HG03060 (cell line): ENCODE results near the gene TTC39B.
A peak's percentile ranks its signal among the peaks of the same experiment; 100 is the strongest.
"Not testable (repeated sequence)": the region's sequence is repeated elsewhere in the genome, so short reads cannot be mapped to it uniquely, and the experiment has no call there.

ENCODE experiments used
- ATAC-seq: cut with Tn5 transposase; IDR thresholded peaks from one replicate; pipeline ENCODE4 v1.9.1; 2021; ENCODE audit warnings: low read depth, moderate number of reproducible peaks; ENCODE audit not compliant: unreplicated experiment

The TTC39B gene

DNA sequence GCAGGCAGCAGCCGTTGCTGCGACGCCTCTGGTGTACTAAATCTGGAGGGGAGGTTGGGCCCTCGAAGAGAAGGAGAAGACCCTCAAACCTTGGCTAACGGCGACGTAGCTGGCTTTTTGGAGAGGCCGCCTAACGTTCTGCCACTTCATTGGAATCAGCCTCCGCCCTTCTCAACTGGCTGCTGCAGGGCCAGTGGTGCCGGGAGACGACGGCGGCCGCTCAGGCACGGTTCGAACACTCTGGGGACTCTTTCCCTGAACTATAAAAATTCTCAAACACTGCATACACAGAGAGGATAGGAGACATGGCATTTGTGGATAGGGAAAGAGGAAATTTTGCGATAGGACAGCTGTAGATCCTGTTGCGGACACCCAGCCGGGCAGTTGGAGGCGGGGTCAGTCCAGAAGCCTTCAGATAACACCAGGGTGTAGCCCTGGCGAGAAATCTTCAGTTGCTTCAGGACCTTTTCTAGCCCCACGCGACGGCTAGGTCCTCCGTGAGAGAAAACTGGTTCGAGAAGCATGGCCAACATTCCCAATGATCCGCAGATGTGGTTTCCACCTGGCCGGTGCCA lies 74.2 kb downstream of the TTC39B start:
- not testable (repeated sequence) for ATAC-seq

DNA sequence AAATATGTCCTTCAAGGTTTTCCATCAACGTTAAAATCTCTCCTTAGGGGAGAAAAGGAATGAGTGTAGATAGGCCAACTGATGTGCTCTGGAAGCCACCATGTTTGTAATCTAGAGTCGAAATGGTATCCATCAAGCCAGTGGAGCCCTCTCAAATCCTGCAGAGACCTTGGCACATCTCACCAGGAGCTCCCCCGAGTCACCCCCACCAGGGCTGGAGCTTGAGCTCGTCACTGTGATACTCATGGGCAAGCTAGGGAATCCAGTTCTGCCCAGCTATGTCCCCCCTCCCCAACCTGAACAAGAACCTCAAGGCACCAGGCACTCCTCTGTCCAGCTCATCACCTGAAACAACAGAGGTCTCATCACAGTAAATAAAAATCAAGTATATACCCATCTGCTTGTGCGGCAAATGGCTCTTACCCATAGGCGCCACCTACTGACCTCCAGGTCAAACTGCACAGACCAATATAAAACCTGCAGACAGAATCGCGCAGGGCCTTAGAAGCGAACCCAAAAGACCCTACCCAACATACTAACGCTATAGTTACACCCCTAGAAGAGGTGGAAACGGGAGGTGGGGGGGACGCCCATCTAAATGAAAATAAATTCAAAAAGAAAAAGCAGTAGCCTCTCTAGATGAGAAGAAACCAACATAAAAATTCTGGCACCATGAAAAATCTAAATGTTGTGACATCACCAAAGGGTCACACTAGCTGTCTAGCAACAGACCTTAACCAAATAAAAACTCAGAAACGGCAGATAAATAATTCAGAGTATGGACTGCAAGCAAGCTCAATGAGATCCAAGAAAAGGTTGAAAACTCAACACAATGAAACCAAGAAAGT lies 75.0 kb downstream of the TTC39B start:
- no peak for ATAC-seq

DNA sequence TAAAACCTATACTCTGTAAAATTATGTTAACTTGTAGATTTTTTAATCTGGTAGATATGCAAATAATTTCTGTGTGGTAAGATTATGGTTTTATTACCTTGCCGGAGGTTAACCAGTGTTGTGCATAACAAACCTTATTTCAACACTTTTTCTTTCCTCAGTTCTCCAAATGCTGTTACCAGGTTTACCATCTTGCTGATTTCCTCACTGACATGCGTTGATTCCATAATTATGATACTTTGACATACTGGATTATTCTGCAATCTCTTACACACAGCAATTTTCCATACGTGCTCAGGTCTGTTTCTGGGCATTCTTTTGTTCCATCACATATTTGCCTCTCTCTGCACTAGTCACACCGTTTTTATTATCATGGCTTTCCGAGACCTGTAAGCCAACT lies 77.6 kb downstream of the TTC39B start:
- no peak for ATAC-seq

DNA sequence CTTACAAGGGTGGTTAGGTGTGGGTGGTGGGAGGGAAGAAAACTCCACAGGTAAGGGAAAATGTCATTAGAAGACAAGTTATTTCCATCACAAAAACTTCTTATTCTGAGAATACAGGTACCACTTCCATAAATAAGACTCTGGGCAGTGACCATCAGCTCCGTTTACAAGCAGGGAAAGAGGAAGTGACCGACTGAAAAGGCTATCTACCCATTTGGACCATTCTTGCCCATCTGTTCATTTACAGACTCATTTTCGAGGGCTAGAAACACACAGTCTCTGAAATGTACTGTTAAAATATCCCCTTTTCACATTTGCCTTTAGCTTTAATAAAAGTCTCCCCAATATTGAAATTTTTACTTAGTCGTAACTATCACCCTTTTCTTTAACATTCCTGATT lies 79.5 kb downstream of the TTC39B start:
- ATAC-seq: no peak

DNA sequence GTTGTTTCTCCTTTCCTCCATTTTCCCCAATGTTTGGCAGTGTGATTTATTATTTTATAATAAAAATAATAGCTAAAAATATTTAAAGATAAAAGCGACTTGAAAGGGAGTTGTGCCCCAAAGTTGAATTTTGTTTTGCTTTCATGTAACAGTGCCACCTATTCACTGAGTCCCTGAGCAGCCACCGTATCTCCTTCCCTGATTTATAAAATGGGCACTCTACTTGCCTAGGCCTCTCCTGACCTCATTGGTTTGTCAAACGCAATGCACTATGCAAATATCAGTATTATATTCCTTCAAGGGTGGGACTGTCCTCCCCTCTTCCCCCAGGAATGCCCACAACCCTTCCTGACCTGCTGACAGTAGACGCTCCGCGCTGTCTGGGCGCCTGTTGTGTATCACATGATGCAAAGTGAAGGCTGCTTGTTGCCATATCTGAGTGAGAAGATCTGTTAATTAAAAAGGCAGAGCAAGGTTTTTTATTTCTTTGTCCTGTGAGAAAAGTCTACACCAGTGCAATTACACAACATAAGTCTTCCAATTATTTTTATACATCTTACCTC lies 81.4 kb downstream of the TTC39B start:
- no peak for ATAC-seq

DNA sequence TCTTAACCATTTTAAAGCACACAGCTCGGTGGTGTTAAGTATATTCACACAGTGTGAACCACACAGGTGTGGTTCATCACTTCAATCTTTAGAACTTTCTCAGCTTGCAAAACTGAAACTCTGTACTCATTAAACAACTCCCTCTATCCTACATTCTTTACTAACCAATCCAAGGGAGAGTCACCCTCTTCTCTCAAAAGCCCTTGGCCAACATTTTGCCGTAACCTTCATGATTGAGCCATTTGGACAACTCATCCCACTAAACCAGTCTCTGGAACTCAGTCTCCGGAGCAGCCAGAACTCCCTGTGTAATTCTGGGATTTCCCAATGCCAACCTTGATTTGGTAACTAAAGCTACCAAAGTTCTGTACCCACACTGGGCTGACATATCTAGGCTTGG lies 84.7 kb downstream of the TTC39B start:
- no peak for ATAC-seq

DNA sequence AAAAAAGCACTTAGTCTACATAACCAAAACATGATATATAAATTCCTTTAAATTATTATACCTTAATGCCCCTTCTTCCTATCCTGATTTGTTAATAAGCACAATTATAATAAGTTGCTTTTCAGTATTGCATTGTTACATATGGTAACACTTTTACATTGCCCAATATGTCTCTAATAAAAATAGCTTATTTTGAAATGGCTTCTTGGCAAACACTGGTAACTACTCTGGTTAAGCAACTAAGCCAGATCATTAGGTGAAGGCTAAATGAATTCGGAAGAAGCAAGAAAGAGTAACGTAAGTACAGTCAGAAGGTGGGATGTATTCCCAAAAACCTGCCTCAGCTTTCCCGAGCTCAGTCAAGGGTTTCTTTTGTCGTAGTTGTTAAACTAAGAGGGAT lies 85.3 kb downstream of the TTC39B start:
- ATAC-seq: no peak

DNA sequence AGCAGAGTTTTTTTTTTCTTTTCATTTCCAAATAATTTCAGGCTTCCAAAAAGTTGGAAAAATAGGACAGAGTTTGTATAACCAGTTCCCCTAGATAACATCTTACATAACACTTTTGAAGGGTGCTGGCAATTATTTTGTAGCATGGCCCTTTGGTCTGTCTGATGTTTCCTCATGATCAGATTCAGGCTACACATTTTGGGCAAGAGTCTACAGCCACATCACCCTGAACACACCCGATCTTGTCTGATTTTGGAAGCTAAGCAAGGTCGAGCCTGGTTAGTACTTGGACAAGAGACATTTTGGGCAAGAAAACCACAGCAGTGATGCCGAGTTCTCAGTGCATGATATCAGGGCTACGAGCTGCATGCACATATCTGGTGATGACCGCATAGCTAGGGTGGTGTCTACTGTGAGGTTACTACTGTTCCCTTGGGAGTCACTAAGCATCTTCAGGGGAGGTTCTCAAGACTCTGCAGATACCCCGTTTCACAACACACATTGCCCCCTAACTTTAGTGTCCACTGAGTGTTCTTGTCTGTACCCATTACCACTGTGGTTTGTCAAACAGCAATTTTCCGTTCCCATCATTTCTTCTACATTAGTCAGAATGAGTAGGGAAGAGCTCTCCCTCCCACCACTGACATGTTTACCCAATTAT lies 86.2 kb downstream of the TTC39B start:
- no peak for ATAC-seq

DNA sequence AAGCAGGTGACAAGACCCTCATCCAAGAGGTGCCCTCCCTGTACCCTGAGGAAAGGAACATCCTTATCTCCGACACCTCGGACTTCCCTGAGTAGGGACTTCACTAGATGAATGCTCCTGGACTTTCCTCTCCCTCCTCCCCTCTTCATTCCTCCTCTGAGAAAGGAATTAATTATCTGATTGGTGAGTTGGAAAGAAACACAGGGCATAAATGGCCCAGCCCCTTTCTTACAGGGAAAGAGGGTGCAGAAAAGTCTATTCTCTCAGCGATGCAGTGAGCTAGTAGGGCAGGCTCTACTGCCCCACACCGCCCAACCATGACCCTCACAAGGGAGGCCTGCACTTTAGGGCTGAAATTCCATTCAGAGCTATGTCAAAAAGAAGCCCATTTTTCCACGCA lies 87.5 kb downstream of the TTC39B start:
- ATAC-seq: no peak

DNA sequence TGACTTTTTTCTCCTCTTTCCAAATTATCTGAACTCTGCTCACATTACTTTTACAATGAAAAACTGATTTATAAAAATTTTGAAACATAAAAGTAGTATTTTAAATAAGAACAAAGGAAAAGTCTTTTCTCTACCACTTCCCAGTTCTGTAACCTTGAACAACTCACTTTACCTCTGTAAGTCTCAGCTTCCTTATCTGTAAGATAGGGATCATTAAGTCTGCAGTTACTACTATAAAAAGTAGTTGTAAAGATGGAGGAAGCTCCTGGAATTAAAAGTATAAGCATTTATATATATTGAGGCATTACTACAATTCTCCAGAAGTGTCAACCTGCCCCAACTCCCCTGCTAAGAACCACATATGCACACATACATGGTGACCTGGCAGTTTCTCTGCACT lies 88.0 kb downstream of the TTC39B start:
- no peak for ATAC-seq

DNA sequence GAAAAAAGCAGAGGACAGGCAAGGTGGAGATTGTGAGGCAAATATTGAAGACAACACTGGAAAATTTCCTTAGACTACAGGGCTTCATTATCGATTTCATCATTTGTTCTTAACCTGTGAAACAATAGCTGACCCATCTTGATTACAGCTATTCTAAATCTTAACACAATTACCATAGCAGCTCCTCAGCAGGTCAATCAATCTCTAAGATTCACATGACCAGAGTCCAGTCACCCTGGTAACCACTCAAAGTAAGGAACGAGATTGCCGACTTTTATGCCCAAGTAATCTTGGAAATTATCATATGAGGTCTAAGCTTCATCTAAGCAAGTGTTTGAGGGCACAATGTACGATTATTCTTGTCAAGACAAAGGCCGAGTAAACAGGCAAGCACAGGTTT lies 93.8 kb downstream of the TTC39B start:
- no peak for ATAC-seq

DNA sequence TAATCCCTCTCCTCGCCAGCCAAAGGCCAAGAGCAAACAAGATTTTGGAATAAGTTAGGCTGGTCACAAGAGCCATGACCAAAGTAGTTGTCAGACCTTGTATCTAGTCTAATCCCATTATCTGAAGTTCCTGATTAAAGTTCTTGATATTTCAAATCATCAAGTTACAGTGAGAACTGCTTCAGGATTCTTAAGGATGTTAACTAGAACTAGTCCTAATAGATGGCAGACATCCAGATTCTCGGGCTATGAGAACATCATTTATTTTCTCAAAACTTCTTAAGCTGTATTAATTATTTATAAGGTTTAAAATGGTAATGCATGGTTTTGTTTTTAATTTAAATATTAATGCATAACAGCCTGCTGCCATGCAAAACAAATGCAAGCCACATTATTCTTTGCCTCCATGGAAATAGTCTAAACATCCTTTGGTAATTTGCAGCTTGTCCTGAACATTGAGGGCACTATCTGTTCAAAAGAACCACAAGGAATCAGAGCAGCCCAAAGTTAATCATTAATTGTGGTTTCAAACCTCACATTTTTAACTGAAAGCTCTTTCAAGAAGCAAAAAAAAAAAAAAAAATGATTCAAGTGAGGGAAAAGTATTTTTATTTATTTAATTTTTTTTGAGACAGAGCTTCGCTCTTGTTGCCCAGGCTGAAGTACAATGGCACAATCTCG lies 95.1 kb downstream of the TTC39B start:
- ATAC-seq: no peak

DNA sequence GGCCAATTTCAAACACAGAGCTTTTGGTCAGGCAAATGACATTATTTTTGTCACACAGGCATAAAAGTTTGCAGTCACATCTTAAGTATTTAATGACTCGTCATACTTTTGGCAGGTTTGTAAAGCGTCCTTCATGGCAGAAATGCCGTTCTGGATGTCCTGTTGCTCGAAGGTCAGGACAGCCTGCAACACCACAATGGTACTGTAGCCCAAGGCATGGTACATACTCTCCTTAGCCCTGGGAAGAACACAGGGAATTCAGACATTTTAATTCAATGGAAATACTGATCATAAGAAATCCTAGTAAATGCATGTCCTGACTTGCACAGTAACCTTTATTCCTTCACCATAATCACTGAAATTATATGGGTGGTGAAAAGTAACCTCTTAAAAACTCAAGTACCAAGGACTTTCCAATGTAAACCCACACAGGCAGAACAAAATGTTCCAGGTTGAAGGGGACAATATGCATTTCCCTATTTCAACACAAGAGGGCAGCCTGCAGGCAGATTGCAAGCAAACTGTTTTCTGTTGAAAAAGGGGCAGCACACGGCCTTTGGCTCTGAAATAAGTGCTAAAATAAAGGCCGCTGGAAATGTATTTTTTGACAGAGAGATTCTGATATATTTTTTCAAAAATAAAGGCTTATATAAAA lies 95.7 kb downstream of the TTC39B start:
- ATAC-seq: peak; percentile 62

DNA sequence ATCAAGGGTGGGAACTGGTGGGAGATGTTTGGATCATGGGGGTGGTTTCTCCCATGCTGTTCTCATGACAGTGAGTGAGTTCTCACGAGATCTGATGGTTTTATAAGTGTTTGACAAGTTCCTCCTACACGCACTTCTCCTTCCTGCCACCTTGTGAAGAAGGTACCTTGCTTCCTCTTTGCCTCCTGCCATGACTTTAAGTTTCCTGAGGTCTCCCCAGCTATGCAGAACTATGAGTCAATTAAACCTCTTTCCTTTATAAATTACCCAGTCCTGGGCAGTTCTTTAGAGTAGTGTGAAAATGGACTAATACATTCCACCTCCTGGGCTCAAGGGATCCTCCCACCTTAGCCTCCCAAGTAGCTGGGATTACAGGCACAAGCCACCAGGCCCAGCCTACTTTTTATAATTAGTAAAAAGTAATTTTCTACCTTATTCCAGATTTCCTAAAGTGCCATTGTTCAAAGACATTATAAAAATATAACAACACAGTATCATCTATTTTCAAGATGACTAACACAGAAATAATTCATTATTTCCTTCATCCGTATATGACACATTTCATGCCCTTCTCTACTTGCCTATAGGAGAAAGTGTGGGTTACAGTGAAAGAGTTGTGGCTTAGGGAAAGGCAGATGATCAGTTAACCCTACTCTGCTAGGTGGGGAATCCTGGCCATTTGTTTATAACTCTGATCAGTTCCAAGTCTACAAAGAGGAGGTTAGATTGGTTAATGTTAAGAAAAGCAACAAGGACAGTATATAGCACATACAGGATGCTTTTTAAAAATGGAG lies 99.9 kb downstream of the TTC39B start:
- ATAC-seq: no peak

DNA sequence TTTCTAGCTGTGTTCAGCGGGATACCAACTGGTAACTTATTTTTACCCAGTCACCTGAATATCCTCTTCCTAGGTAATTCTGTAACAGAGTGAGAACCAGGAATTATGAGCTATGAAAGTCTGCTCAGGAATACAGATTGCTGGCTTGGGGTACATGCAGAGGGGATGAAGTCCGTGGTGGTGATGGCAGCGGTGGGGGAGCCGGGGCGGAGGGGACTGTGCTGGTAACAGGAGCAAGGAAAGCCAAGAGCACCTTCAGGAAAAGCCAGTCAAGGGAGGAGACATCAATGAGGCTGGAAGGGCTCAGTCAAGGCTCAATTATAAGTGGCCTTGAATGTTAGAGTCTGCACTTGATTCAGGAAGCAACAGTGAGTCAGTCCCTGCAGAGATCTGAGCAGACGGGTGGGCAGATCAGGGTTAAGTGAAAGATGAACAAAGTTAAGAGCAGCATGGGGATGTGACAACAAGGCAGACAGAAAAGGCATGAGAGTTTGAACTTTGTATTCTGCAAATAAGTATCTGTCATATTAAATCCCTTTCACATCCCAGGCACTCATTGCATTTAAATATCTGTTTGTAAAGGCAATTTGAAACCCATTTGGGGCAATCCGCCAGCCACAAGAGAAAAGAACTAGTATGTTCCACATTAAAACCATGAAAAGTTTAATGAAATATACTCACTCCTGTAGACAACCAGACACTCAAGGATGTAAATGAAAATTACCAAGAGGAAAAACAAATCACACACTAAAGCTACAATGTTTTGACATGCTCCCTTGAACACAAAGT lies 101.2 kb downstream of the TTC39B start:
- ATAC-seq: no peak

DNA sequence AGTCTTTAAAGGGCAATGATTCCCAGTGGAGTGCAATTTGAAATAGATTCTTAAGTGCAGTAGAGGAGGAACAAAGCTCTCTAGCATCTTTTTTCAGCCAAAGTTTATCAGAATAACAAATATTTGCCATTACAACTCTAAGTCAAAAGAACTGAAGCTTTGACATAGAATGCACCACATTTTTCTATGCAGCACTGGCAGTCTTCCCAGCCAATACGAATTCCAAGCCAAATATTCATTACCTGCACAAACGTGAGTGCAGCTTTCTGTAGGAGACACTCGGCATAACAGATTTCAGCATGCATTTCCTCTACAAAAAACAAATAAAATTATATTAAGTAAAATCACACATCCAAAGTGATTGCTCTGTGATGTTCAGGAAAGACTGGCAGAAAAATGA lies 103.4 kb downstream of the TTC39B start:
- ATAC-seq: no peak

DNA sequence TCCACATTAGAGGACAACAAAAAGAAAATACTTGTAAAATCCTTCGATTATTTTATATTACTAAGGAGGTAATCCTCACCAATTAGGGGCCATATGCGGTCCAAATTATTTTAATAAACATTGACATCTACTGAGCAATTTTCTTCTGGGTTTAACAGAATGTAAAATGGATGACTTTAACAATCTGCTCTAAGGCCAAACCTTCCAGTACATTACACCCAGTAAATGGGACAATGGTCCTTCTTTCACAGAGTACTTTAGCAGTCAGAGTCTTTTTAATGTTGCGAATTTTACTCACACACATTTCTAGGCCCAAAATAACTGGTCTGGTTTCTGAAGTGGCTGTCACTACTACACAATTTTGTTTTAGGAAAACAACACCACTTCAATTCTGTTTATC lies 106.9 kb downstream of the TTC39B start:
- ATAC-seq: no peak

DNA sequence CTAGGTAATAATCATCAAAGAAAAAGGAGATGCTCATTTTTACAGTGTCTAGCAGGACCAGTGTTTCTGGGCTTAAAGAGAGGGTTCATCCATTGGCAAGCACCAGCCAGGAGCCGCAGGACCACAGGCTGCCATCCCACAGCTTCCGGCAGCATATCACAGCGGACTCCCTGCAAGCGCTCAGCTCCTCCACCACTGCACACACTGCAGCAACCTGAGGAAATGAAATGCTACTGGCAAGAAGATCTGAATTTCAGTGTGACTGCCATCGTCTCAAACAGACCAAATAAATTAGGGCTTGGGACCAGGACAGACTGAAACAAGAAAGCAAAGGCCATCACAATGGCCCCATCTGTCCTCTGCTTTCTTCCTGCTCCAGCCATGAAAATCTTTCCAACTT lies 114.2 kb downstream of the TTC39B start:
- ATAC-seq: no peak

DNA sequence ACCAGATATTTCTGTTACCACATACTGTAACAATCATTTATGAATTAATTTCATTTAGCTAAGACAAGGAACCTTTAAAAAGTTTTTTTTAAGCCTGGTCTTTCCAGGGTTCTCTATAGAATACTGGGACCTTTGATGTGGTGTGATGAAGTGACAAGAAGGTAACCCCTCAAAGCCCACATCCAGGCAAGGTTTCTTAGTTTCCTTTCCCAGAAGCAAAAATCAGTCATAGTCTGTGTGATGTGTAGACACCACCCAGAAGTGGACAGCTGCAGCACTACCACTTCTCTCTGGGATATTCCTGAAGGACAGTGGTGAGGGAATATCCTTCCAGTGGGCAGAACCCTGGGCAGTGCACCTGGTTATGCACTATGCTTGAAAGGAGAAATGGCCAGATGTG lies 115.6 kb downstream of the TTC39B start:
- no peak for ATAC-seq
